Measurements from ENCODE around the gene ARRB1.

ARRB1 gene

GRCh38 chr11:75347781-75348566, 3.5 kb downstream of the ARRB1 start:
- no peaks in the 10 kb centered on the region for H3K9me3 ChIP-seq (ENCODE audit: control insufficient read depth, low read length)
- no peaks in the 10 kb centered on the region for H3K36me3 ChIP-seq (ENCODE audit: control insufficient read depth, insufficient read depth, low read length)
- H3K9ac ChIP-seq = no peak overlapping the region
- no peak for TF ChIP-seq CTCF (IDR thresholded peaks at IDR 0.05)
- H3K4me3 ChIP-seq (ENCODE audit: low read depth, low read length) = no peak overlapping the region
- no peaks in the 10 kb centered on the region for H3K4me1 ChIP-seq
- H3K79me2 ChIP-seq = no peaks in the 10 kb centered on the region
- no peak overlapping the region for H3K27ac ChIP-seq
- H3K4me2 ChIP-seq (ENCODE audit: low read length) = no peak overlapping the region
- no peak overlapping the region for H2AFZ ChIP-seq
- no peaks in the 10 kb centered on the region for H3K27me3 ChIP-seq (ENCODE audit: control insufficient read depth, insufficient read depth, low read length)

- Histone ChIP-seq H3K27ac (no peak overlapping the region), H3K4me3 (ENCODE audit: low read depth, low read length) (no peak overlapping the region), H3K36me3 (ENCODE audit: control insufficient read depth, insufficient read depth, low read length) (no peaks in the 10 kb centered on the region), H3K9me3 (ENCODE audit: control insufficient read depth, low read length) (no peaks in the 10 kb centered on the region), H3K9ac (no peak overlapping the region), H3K79me2 (no peaks in the 10 kb centered on the region), H2AFZ (no peak overlapping the region), H3K4me2 (ENCODE audit: low read length) (no peak overlapping the region), H3K4me1 (no peaks in the 10 kb centered on the region), H3K27me3 (ENCODE audit: control insufficient read depth, insufficient read depth, low read length) (no peaks in the 10 kb centered on the region)
- no peak for TF ChIP-seq CTCF (IDR thresholded peaks at IDR 0.05)
Measured at GRCh38 chr11:75346912-75347647, 4.4 kb downstream of the ARRB1 start.

GRCh38 chr11:75346296-75346695, 5.2 kb downstream of the ARRB1 start:
- Histone ChIP-seq H3K27ac (no peak overlapping the region), H3K36me3 (ENCODE audit: control insufficient read depth, insufficient read depth, low read length) (no peaks in the 10 kb centered on the region), H3K79me2 (no peaks in the 10 kb centered on the region), H3K9ac (no peak overlapping the region), H2AFZ (no peak overlapping the region), H3K27me3 (ENCODE audit: control insufficient read depth, insufficient read depth, low read length) (no peaks in the 10 kb centered on the region), H3K9me3 (ENCODE audit: control insufficient read depth, low read length) (no peaks in the 10 kb centered on the region), H3K4me3 (ENCODE audit: low read depth, low read length) (no peak overlapping the region), H3K4me2 (ENCODE audit: low read length) (no peak overlapping the region), H3K4me1 (no peaks in the 10 kb centered on the region)
- TF ChIP-seq CTCF (IDR thresholded peaks at IDR 0.05) = no peak

GRCh38 chr11:75345455-75346160, 5.9 kb downstream of the ARRB1 start:
- Histone ChIP-seq H3K27me3 (ENCODE audit: control insufficient read depth, insufficient read depth, low read length) (no peaks in the 10 kb centered on the region), H3K36me3 (ENCODE audit: control insufficient read depth, insufficient read depth, low read length) (no peaks in the 10 kb centered on the region), H3K79me2 (no peaks in the 10 kb centered on the region), H3K27ac (no peak overlapping the region), H3K4me1 (no peaks in the 10 kb centered on the region), H3K4me2 (ENCODE audit: low read length) (no peak overlapping the region), H2AFZ (no peak overlapping the region), H3K9me3 (ENCODE audit: control insufficient read depth, low read length) (no peaks in the 10 kb centered on the region), H3K9ac (no peak overlapping the region), H3K4me3 (ENCODE audit: low read depth, low read length) (no peak overlapping the region)
- TF ChIP-seq CTCF (IDR thresholded peaks at IDR 0.05) = no peak

Measured in parathyroid adenoma (tissue), 2 donors.